ENCODE results near the gene SLC24A3.

The SLC24A3 gene

DNA sequence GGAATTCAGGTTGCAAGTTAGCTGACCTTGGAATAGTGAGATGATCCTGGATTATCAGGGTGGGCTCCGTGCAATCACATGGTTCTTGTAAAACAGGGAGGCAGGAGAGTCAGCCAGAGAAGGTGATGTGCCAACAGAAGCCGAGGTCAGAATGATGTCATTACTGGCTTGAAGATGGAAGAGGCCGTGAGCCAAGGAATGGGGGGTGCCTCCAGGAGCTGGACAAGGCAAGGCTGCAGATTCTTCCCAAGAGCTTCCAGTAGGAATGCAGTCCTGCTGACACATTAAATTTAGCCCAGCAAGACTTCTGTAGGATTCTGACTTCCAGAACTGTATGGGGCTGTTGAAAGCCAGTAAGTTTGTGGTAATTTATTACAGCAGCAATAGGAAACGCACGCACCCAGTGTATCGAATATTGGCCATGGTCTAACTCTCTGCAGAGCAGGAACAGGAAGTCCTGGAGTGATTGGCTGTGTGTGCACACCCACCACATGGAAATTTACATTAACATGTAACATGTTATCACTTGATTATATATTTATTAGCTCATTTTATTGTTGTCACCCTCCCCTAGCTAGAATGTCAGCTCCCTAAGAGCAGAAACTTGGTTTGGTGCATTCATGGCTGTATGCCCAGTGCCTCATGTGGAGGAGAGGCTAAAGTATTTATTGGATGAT lies 19.1 kb downstream of the SLC24A3 start:
- TF ChIP-seq POLR2A (IDR thresholded peaks at IDR 0.05; ENCODE audit: extremely low read depth, insufficient read length) (no peak), MAX (IDR thresholded peaks at IDR 0.05; ENCODE audit: low read depth, low read length) (no peak), MYC (IDR thresholded peaks at IDR 0.05; ENCODE audit: low read depth, low read length) (no peak), CTCF (IDR thresholded peaks at IDR 0.05; ENCODE audit: low read depth, low read length) (no peak)
- H3K4me3 ChIP-seq (ENCODE audit: low read depth, low read length), result peak overlapping the region; percentile 54
- peak; percentile 60 for DNase-seq (ENCODE audit: low read depth)

GRCh38 chr20:19232997-19233794 lies 20.8 kb downstream of the SLC24A3 start:
- peak; percentile 95 for DNase-seq (ENCODE audit: low read depth)
- H3K4me3 ChIP-seq (ENCODE audit: low read depth, low read length), result peak overlapping the region; percentile 54
- TF ChIP-seq MAX (IDR thresholded peaks at IDR 0.05; ENCODE audit: low read depth, low read length) (0 out of 2 replicates have a peak, but pooled peaks have one; percentile 33), MYC (IDR thresholded peaks at IDR 0.05; ENCODE audit: low read depth, low read length) (peak; percentile 38; the same call in 1 of the 2 replicates), POLR2A (IDR thresholded peaks at IDR 0.05; ENCODE audit: extremely low read depth, insufficient read length) (peak; percentile 69), CTCF (IDR thresholded peaks at IDR 0.05; ENCODE audit: low read depth, low read length) (no peak)

GRCh38 chr20:19236371-19237055 lies 24.1 kb downstream of the SLC24A3 start:
- H3K4me3 ChIP-seq (ENCODE audit: low read depth, low read length), result no peak overlapping the region
- peak; percentile 85 for DNase-seq (ENCODE audit: low read depth)
- TF ChIP-seq MAX (IDR thresholded peaks at IDR 0.05; ENCODE audit: low read depth, low read length), result no peak
- no peak for TF ChIP-seq MYC (IDR thresholded peaks at IDR 0.05; ENCODE audit: low read depth, low read length)
- no peak for TF ChIP-seq POLR2A (IDR thresholded peaks at IDR 0.05; ENCODE audit: extremely low read depth, insufficient read length)
- TF ChIP-seq CTCF (IDR thresholded peaks at IDR 0.05; ENCODE audit: low read depth, low read length), result no peak

DNA sequence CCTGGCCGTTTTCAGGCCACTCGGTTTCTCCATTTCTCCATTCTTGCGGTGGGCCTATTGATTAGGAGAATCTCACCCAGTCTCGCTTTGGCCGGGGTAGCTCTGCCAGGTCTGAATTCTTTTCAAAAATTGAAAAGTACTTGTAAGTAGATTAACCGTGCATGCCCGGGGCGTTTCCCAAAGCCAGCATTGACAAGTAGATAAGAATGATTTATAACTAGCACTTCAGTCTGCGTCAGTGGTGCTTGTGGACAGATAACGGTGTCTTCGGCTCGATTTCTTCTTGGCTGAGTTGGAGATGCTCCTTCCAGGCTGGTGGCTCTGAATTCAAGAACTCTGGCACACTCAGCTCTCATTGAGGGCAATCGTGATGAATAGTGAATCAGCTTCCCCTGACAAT lies 29.0 kb downstream of the SLC24A3 start:
- TF ChIP-seq POLR2A (IDR thresholded peaks at IDR 0.05; ENCODE audit: extremely low read depth, insufficient read length), result no peak
- TF ChIP-seq MYC (IDR thresholded peaks at IDR 0.05; ENCODE audit: low read depth, low read length), result no peak
- no peak for TF ChIP-seq MAX (IDR thresholded peaks at IDR 0.05; ENCODE audit: low read depth, low read length)
- TF ChIP-seq CTCF (IDR thresholded peaks at IDR 0.05; ENCODE audit: low read depth, low read length), result no peak
- H3K4me3 ChIP-seq (ENCODE audit: low read depth, low read length), result no peak overlapping the region
- DNase-seq (ENCODE audit: low read depth), result no peak

DNA sequence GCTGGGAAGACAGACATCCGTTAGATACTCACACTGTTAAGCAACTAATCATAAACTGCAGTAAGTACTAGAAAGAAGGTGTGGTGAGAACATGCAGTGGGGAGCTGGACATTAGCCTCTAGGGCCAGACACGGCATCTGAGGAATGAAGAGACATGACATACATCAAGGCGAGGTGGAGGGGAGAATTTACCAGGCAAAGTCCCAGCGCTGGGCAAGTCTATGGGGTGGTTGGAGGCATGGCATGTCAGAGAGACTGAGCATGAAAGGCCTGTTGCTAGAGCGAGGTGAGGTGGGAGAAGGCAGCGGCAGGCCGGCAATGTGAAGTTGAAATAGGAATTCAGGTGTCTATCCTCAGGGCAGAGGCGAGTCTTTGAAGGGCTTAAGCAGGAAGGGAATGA lies 31.8 kb downstream of the SLC24A3 start:
- H3K4me3 ChIP-seq (ENCODE audit: low read depth, low read length), result no peak overlapping the region
- TF ChIP-seq CTCF (IDR thresholded peaks at IDR 0.05; ENCODE audit: low read depth, low read length), result no peak
- no peak for TF ChIP-seq POLR2A (IDR thresholded peaks at IDR 0.05; ENCODE audit: extremely low read depth, insufficient read length)
- TF ChIP-seq MYC (IDR thresholded peaks at IDR 0.05; ENCODE audit: low read depth, low read length), result no peak
- no peak for TF ChIP-seq MAX (IDR thresholded peaks at IDR 0.05; ENCODE audit: low read depth, low read length)
- no peak for DNase-seq (ENCODE audit: low read depth)

Measured in NB4 (cell line).